ENCODE measurements around the gene RPS6KL1.

- no peak for TF ChIP-seq POLR2AphosphoS5 (IDR thresholded peaks at IDR 0.05; ENCODE audit: low read depth, low read length)
- TF ChIP-seq POLR2A (IDR thresholded peaks at IDR 0.05; ENCODE audit: low read depth, low read length) = no peak
Observed at GRCh38 chr14:74954232-74954946, 31.3 kb upstream of the RPS6KL1 start.

Data from GM12892 (cell line).